Common myeloid progenitor, CD34-positive (primary cell): ENCODE data around the gene FKBP2.

Source experiments
- CTCF ChIA-PET: fragments of 350-600 bp; sonication (Branson Sonifier 250); formaldehyde crosslinking; loops from one replicate; lab custom pipeline; 2021; ENCODE audit warnings: antibody characterized with exemption; lab: Charles Lee
- POLR2A ChIA-PET: fragments of 350-600 bp; sonication (Branson Sonifier 250); formaldehyde crosslinking; loops from one replicate; lab custom pipeline; 2021; ENCODE audit warnings: antibody characterized with exemption; lab: Charles Lee
- DNase-seq, 3 donors: peaks; one replicate each; pipeline versions ENCODE4 v3.0.0 to v3.0.0-alpha.2; 2013
- H3K27ac ChIP-seq, 2 experiments: 1 replicate in 1 of 2; 2 replicates in 1 of 2; pipeline ENCODE4 v1.7.0; 2013; ENCODE audit warnings: inconsistent platforms in 2 of 2, low read length in 2 of 2, mild to moderate bottlenecking in 2 of 2, low read depth in 1 of 2, moderate library complexity in 1 of 2; ENCODE audit not compliant: severe bottlenecking in 2 of 2, insufficient read depth in 1 of 2, poor library complexity in 1 of 2
- H3K27me3 ChIP-seq, 5 experiments: replicated peaks in 2 of 5; 1 replicate in 3 of 5; 2 replicates in 2 of 5; pipeline versions ENCODE4 v1.6.1 to v1.7.0; 2013; ENCODE audit warnings: low read length in 4 of 5, mild to moderate bottlenecking in 2 of 5, moderate library complexity in 2 of 5, inconsistent platforms in 1 of 5; ENCODE audit not compliant: insufficient read depth in 5 of 5, control insufficient read depth in 4 of 5
- H3K36me3 ChIP-seq, 4 experiments: 1 replicate in 2 of 4; 2 replicates in 2 of 4; pipeline versions ENCODE4 v1.6.1 to v1.7.0; 2013; ENCODE audit warnings: low read length in 3 of 4, control low read depth in 1 of 4, mild to moderate bottlenecking in 1 of 4; ENCODE audit not compliant: control insufficient read depth in 4 of 4, insufficient read depth in 4 of 4
- H3K4me1 ChIP-seq, 4 experiments: 1 replicate in 3 of 4; 2 replicates in 1 of 4; pipeline versions ENCODE4 v1.6.1 to v1.7.1; 2013; ENCODE audit warnings: low read length in 3 of 4, mild to moderate bottlenecking in 3 of 4, control low read depth in 1 of 4, inconsistent platforms in 1 of 4, moderate library complexity in 1 of 4; ENCODE audit not compliant: control insufficient read depth in 4 of 4, insufficient read depth in 4 of 4; ENCODE audit errors: control extremely low read depth in 1 of 4
- H3K4me3 ChIP-seq, 7 experiments: 1 replicate in 4 of 7; 2 replicates in 3 of 7; pipeline versions ENCODE4 v1.5.1 to v1.7.0; 2013; ENCODE audit warnings: mild to moderate bottlenecking in 7 of 7, low read length in 6 of 7, moderate library complexity in 6 of 7, inconsistent platforms in 2 of 7, low read depth in 2 of 7, control low read depth in 1 of 7; ENCODE audit not compliant: insufficient read depth in 4 of 7, control insufficient read depth in 1 of 7; ENCODE audit errors: extremely low read depth in 1 of 7
- H3K9me3 ChIP-seq, 5 experiments: 1 replicate in 4 of 5; 2 replicates in 1 of 5; pipeline versions ENCODE4 v1.6.1 to v1.7.1; 2013; ENCODE audit warnings: low read length in 4 of 5, mild to moderate bottlenecking in 2 of 5, inconsistent platforms in 1 of 5, low read depth in 1 of 5, moderate library complexity in 1 of 5; ENCODE audit not compliant: control insufficient read depth in 4 of 5, insufficient read depth in 2 of 5; ENCODE audit errors: control extremely low read depth in 1 of 5
- WGBS: methylation state at CpG from one replicate; pipeline ENCODE4 v1.1.5; 2013; ENCODE audit not compliant: insufficient coverage; 5-methylcytosine and 5-hydroxymethylcytosine counted together

Gene FKBP2

GRCh38 chr11:64263021-64263946 lies 22.4 kb downstream of the FKBP2 start:
- peaks cover 0 to 14% (median 13%) of the 10 kb centered on the region in 4 experiments for H3K4me1 ChIP-seq
- no peak overlapping the region for H3K4me3 ChIP-seq
- ChIA-PET CTCF (interaction anchor here (1.3 to 11.4 kb wide), 7 partner anchors 8 to 58 kb away, joined by 3 to 106 read pairs (median 8); partner anchors contain the start of genes CATSPERZ, FERMT3, PLCB3 and PPP1R14B), POLR2A (no interaction called here)
- no peaks in the 10 kb centered on the region for H3K27me3 ChIP-seq
- no peaks in the 10 kb centered on the region for H3K9me3 ChIP-seq
- DNase-seq: no peak
- WGBS: 94% methylated on average over 21 of the region's 29 CpGs
- H3K27ac ChIP-seq: no peak overlapping the region
- H3K36me3 ChIP-seq: peaks cover 3 to 72% (median 41%) of the 10 kb centered on the region in 4 experiments

- Histone ChIP-seq H3K27ac (no peak overlapping the region), H3K4me1 (peaks cover 3 to 21% (median 19%) of the 10 kb centered on the region in 4 experiments), H3K36me3 (peaks cover 3 to 66% (median 35%) of the 10 kb centered on the region in 4 experiments), H3K27me3 (no peaks in the 10 kb centered on the region), H3K4me3 (no peak overlapping the region), H3K9me3 (no peaks in the 10 kb centered on the region)
- CTCF ChIA-PET: interaction anchor here (0.8 to 11.4 kb wide), 9 partner anchors 9 to 58 kb away, joined by 3 to 106 read pairs (median 6); partner anchors contain the start of genes CATSPERZ, FERMT3, PLCB3 and PPP1R14B
- no peak for DNase-seq
- POLR2A ChIA-PET: no interaction called here
- 100% methylated on average over 5 of the region's 8 CpGs for WGBS
These were observed 23.0 kb downstream of the FKBP2 start for GRCh38 chr11:64263947-64264317.

GRCh38 chr11:64264371-64264852 lies 23.5 kb downstream of the FKBP2 start:
- Histone ChIP-seq H3K27ac (no peak overlapping the region), H3K9me3 (no peaks in the 10 kb centered on the region), H3K4me3 (no peak overlapping the region), H3K36me3 (peaks cover 2 to 61% (median 31%) of the 10 kb centered on the region in 4 experiments), H3K4me1 (peaks cover 4 to 25% (median 24%) of the 10 kb centered on the region in 4 experiments), H3K27me3 (no peaks in the 10 kb centered on the region)
- WGBS: 100% methylated on average over 10 of the region's 10 CpGs
- CTCF ChIA-PET: interaction anchor here (0.6 to 11.4 kb wide), 10 partner anchors 10 to 59 kb away, joined by 3 to 106 read pairs (median 6); partner anchors contain the start of genes CATSPERZ, FERMT3, NUDT22 and PLCB3
- POLR2A ChIA-PET: no interaction called here
- no peak for DNase-seq

GRCh38 chr11:64265176-64266160 lies 24.6 kb downstream of the FKBP2 start:
- no peak for DNase-seq
- H3K4me3 ChIP-seq: no peak overlapping the region
- WGBS: 96% methylated on average over 23 of the region's 35 CpGs
- ChIA-PET CTCF (interaction anchor here (0.6 to 11.4 kb wide), 6 partner anchors 11 to 60 kb away, joined by 3 to 106 read pairs (median 13); partner anchors contain the start of genes FERMT3, NUDT22, PLCB3 and PPP1R14B), POLR2A (no interaction called here)
- H3K27me3 ChIP-seq: no peaks in the 10 kb centered on the region
- H3K27ac ChIP-seq: no peak overlapping the region
- H3K36me3 ChIP-seq: peaks cover 0 to 50% (median 26%) of the 10 kb centered on the region in 4 experiments
- H3K4me1 ChIP-seq: peaks cover 4 to 34% (median 28%) of the 10 kb centered on the region in 4 experiments
- no peaks in the 10 kb centered on the region for H3K9me3 ChIP-seq

GRCh38 chr11:64266339-64266738 lies 25.4 kb downstream of the FKBP2 start:
- Histone ChIP-seq H3K4me3 (no peak overlapping the region), H3K27me3 (no peaks in the 10 kb centered on the region), H3K9me3 (no peaks in the 10 kb centered on the region), H3K36me3 (peaks cover 0 to 46% (median 26%) of the 10 kb centered on the region in 4 experiments), H3K27ac (no peak overlapping the region), H3K4me1 (peaks cover 4 to 37% (median 32%) of the 10 kb centered on the region in 4 experiments)
- no peak for DNase-seq
- ChIA-PET CTCF (interaction anchor here (0.6 to 11.4 kb wide), 4 partner anchors 12 to 67 kb away, joined by 3 to 106 read pairs (median 20); partner anchors contain the start of genes FERMT3, PLCB3 and PPP1R14B), POLR2A (no interaction called here)
- WGBS: 98% methylated on average over 14 of the region's 15 CpGs
